ENCODE measurements around the gene NHSL2. TPM values are rescaled to one million over a fixed set of nuclear protein-coding genes. Genes with fewer than 3 reads are reported as not detected.

The NHSL2 gene
- total RNA-seq, 4 donors from 2014 or later: 10.4 to 35.8 (median 13.9) TPM

- Histone ChIP-seq H3K9me3 (no peaks in the 10 kb centered on the region), H3K27me3 (no peaks in the 10 kb centered on the region), H3K4me3 (no peak overlapping the region), H3K36me3 (no peaks in the 10 kb centered on the region), H3K27ac (no peak overlapping the region), H3K4me1 (no peaks in the 10 kb centered on the region)
- ATAC-seq: no peak
- no peak for TF ChIP-seq EP300 (IDR thresholded peaks at IDR 0.05)
- TF ChIP-seq POLR2AphosphoS5 (IDR thresholded peaks at IDR 0.05): no peak
- TF ChIP-seq POLR2A (IDR thresholded peaks at IDR 0.05): no peak
- TF ChIP-seq CTCF (IDR thresholded peaks at IDR 0.05): no peak
- 20% methylated on average over 2 of the region's 3 CpGs; no CpG with 5 or more reads in 1 of the 2 donors for WGBS, 2 donors (ENCODE audit: low coverage in 1 of 2)
These were observed 12.9 kb downstream of the NHSL2 start for GRCh38 chrX:71923516-71923915.

- TF ChIP-seq POLR2A (IDR thresholded peaks at IDR 0.05): no peak
- H3K4me1 ChIP-seq: no peaks in the 10 kb centered on the region
- no peak for ATAC-seq
- H3K27me3 ChIP-seq: no peaks in the 10 kb centered on the region
- 60 to 75% methylated on average over 2 of the region's 7 CpGs for WGBS, 2 donors (ENCODE audit: low coverage in 1 of 2)
- H3K9me3 ChIP-seq: no peaks in the 10 kb centered on the region
- H3K4me3 ChIP-seq: no peak overlapping the region
- H3K27ac ChIP-seq: no peak overlapping the region
- H3K36me3 ChIP-seq: no peaks in the 10 kb centered on the region
These were observed 16.4 kb downstream of the NHSL2 start for GRCh38 chrX:71927040-71927439.

- Histone ChIP-seq H3K36me3 (no peaks in the 10 kb centered on the region), H3K9me3 (no peaks in the 10 kb centered on the region), H3K27me3 (no peaks in the 10 kb centered on the region), H3K4me1 (no peaks in the 10 kb centered on the region), H3K27ac (no peak overlapping the region), H3K4me3 (no peak overlapping the region)
- ATAC-seq: no peak
- WGBS, 2 donors (ENCODE audit: low coverage in 1 of 2): 40 to 95% methylated on average over 1 to 2 of the region's 2 CpGs
- TF ChIP-seq CTCF (IDR thresholded peaks at IDR 0.05) (no peak), EP300 (IDR thresholded peaks at IDR 0.05) (no peak), POLR2AphosphoS5 (IDR thresholded peaks at IDR 0.05) (no peak), POLR2A (IDR thresholded peaks at IDR 0.05) (no peak)
These were observed 18.2 kb downstream of the NHSL2 start for GRCh38 chrX:71928856-71929255.

GRCh38 chrX:71930298-71930697 is 19.7 kb downstream of the NHSL2 start:
- no peaks in the 10 kb centered on the region for H3K27me3 ChIP-seq
- WGBS, 2 donors (ENCODE audit: low coverage in 1 of 2): 71 to 100% methylated on average over 1 of the region's 1 CpG

GRCh38 chrX:71935476-71935875 is 24.8 kb downstream of the NHSL2 start:
- ATAC-seq: peak; percentile 69
- no peaks in the 10 kb centered on the region for H3K36me3 ChIP-seq
- H3K4me3 ChIP-seq: no peak overlapping the region
- H3K4me1 ChIP-seq: peaks cover 0 to 7% (median 0%) of the 10 kb centered on the region in 3 donors
- H3K27ac ChIP-seq: peak overlapping the region in 3 of 4 donors; percentile 47 to 56 (median 51)
- H3K9me3 ChIP-seq: no peaks in the 10 kb centered on the region
- no peaks in the 10 kb centered on the region for H3K27me3 ChIP-seq
- 21 to 66% methylated on average over 3 of the region's 3 CpGs for WGBS, 2 donors (ENCODE audit: low coverage in 1 of 2)
- TF ChIP-seq EP300 (IDR thresholded peaks at IDR 0.05) (no peak), CTCF (IDR thresholded peaks at IDR 0.05) (no peak), POLR2AphosphoS5 (IDR thresholded peaks at IDR 0.05) (no peak), POLR2A (IDR thresholded peaks at IDR 0.05) (no peak)

More at GRCh38 chrX:71930298-71930697, 19.7 kb downstream of the NHSL2 start:
- Histone ChIP-seq H3K27ac (no peak overlapping the region), H3K4me3 (no peak overlapping the region), H3K36me3 (no peaks in the 10 kb centered on the region), H3K4me1 (no peaks in the 10 kb centered on the region), H3K9me3 (no peaks in the 10 kb centered on the region)
- TF ChIP-seq CTCF (IDR thresholded peaks at IDR 0.05) (no peak), POLR2A (IDR thresholded peaks at IDR 0.05) (no peak), EP300 (IDR thresholded peaks at IDR 0.05) (no peak), POLR2AphosphoS5 (IDR thresholded peaks at IDR 0.05) (no peak)
- ATAC-seq: no peak

All from gastroesophageal sphincter (tissue), 4 donors.